ENCODE measurements around the gene COL2A1.

Gene COL2A1

DNA sequence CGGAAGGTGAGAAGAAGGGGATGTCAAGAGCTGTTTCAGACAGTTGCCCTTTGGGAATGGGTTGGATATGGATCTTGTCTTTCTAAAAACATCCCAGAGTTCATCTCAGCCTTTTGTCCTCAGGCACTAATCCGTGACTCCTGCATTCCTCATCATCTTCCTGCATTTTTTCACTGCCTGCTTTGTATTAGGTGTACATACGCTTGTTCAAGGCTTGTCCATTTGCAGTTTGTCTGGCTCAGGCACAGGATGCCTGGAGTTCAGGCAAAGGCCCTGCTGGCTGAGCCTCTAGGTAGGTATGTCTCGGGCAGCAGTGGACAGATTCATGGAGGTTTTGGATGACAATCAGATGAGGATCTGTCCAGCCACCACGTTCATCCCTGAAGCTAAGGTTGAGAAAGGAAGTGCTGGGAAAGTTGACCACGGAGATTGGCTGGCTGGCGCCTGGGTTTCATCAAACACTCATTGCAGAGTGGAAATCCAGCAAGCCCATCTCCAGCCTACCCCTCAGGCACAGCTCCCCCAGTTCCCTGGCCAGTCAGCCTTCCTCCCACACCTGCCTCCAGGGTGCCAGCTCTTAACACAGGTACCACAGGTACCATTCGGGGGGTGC is 53.3 kb downstream of the COL2A1 start (continued):
- TF ChIP-seq, protein P1, sequence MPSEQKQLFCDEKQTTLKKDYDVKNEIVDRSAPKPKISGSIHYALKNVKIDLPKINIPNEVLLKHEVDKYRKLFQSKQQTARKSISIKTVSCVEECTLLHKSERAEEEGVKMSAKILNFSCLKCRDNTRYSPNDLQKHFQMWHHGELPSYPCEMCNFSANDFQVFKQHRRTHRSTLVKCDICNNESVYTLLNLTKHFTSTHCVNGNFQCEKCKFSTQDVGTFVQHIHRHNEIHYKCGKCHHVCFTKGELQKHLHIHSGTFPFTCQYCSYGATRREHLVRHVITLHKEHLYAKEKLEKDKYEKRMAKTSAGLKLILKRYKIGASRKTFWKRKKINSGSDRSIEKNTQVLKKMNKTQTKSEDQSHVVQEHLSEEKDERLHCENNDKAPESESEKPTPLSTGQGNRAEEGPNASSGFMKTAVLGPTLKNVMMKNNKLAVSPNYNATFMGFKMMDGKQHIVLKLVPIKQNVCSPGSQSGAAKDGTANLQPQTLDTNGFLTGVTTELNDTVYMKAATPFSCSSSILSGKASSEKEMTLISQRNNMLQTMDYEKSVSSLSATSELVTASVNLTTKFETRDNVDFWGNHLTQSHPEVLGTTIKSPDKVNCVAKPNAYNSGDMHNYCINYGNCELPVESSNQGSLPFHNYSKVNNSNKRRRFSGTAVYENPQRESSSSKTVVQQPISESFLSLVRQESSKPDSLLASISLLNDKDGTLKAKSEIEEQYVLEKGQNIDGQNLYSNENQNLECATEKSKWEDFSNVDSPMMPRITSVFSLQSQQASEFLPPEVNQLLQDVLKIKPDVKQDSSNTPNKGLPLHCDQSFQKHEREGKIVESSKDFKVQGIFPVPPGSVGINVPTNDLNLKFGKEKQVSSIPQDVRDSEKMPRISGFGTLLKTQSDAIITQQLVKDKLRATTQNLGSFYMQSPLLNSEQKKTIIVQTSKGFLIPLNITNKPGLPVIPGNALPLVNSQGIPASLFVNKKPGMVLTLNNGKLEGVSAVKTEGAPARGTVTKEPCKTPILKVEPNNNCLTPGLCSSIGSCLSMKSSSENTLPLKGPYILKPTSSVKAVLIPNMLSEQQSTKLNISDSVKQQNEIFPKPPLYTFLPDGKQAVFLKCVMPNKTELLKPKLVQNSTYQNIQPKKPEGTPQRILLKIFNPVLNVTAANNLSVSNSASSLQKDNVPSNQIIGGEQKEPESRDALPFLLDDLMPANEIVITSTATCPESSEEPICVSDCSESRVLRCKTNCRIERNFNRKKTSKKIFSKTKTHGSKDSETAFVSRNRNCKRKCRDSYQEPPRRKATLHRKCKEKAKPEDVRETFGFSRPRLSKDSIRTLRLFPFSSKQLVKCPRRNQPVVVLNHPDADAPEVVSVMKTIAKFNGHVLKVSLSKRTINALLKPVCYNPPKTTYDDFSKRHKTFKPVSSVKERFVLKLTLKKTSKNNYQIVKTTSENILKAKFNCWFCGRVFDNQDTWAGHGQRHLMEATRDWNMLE (tag by site-specific recombination; conservative IDR thresholded peaks at IDR 0.05; ENCODE audit: low read depth) = no peak
- TF ChIP-seq HOXA7 (CRISPR knock-in tag; IDR thresholded peaks at IDR 0.05; ENCODE audit: borderline replicate concordance) (no peak), ZNF529 (tag by site-specific recombination; IDR thresholded peaks at IDR 0.05; ENCODE audit: insufficient replicate concordance) (no peak), REPIN1 (tag by site-specific recombination; IDR thresholded peaks at IDR 0.05; ENCODE audit: low read depth) (no peak), ZNF626 (tag by site-specific recombination; IDR thresholded peaks at IDR 0.05) (no peak), ZNF10 (tag by site-specific recombination; IDR thresholded peaks at IDR 0.05) (no peak), ZNF658 (tag by site-specific recombination; IDR thresholded peaks at IDR 0.05) (no peak), SCRT2 (tag by site-specific recombination; IDR thresholded peaks at IDR 0.05) (no peak), SCRT1 (tag by site-specific recombination; IDR thresholded peaks at IDR 0.05; ENCODE audit: borderline replicate concordance) (no peak)
- TF ChIP-seq, protein P2, sequence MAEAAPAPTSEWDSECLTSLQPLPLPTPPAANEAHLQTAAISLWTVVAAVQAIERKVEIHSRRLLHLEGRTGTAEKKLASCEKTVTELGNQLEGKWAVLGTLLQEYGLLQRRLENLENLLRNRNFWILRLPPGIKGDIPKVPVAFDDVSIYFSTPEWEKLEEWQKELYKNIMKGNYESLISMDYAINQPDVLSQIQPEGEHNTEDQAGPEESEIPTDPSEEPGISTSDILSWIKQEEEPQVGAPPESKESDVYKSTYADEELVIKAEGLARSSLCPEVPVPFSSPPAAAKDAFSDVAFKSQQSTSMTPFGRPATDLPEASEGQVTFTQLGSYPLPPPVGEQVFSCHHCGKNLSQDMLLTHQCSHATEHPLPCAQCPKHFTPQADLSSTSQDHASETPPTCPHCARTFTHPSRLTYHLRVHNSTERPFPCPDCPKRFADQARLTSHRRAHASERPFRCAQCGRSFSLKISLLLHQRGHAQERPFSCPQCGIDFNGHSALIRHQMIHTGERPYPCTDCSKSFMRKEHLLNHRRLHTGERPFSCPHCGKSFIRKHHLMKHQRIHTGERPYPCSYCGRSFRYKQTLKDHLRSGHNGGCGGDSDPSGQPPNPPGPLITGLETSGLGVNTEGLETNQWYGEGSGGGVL (tag by site-specific recombination; IDR thresholded peaks at IDR 0.05) = no peak

DNA sequence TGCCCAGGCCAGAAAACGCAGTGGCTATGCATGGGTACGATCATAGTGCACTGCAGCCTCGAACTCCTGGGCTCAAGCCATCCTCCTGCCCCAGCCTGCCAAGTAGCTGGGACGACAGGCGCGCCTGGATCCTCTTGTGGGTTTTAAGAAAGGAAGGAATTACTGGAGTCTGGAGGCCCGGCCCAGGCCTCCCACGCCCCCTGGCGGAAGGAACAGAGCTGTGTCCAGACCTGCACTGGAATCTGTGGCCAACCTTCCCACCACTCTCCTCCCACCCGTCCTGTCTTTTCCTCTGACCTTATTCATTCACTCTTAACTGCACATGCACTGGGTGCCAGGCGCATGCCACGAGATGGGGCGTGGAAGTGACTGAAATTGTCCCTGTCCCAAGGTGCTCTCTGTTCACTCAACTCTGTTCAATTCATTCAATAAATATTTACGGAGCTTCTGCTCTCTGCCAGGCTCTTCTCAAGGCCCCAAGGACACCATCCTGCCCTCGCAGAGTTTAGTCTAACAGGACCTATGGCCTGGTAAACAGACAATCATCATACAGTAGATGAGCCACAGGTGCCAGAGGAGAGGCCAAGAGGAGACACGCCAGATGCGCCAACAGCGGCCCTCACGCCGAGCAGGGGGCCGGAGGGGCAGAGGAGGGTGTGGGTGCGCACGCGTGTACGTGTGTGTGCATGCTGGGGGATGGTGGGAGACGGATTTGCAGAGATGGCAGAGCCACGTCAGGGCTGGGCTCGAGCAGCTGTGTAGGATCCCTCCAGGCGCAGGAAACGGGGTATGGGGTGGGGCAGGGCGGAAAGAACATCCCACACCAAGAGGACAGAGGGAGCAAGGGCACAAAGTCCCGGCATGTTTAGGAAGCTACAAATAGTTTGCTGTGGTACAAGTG is 54.6 kb downstream of the COL2A1 start:
- no peak overlapping the region for H3K27ac ChIP-seq (ENCODE audit: extremely low read depth, low read depth, low read length)
- H3K9me3 ChIP-seq (ENCODE audit: control insufficient read depth, insufficient read depth, low read depth, low read length) = no peaks in the 10 kb centered on the region
- no peaks in the 10 kb centered on the region for H3K36me3 ChIP-seq (ENCODE audit: control insufficient read depth in 2 of 2, insufficient read depth in 1 of 2, low read length in 2 of 2)
- no peaks in the 10 kb centered on the region; the same call in 1 of the 2 replicates for H3K4me1 ChIP-seq (ENCODE audit: control insufficient read depth, insufficient read depth, low read length)
- H3K4me3 ChIP-seq (ENCODE audit: low read depth, low read length) = no peak overlapping the region
- ChIA-PET CTCF (interaction anchor here (0.6 to 6.9 kb wide), 36 partner anchors 9 to 1462 kb away, joined by 3 to 45 read pairs (median 4); partner anchors contain the start of genes TMEM106C and VDR), POLR2A (interaction anchor here (0.6 to 1.1 kb wide), 4 partner anchors 44 to 117 kb away, joined by 4 to 9 read pairs (median 4); partner anchors contain the start of gene VDR)
- TF ChIP-seq ZNF335 (tag by site-specific recombination; conservative IDR thresholded peaks at IDR 0.05) (peak; percentile 40; the same call in 1 of the 2 replicates), SP7 (tag by site-specific recombination; IDR thresholded peaks at IDR 0.05) (peak; percentile 36), ELK4 (IDR thresholded peaks at IDR 0.05; ENCODE audit: borderline replicate concordance, low read depth, low read length) (no peak), ZFHX2 (tag by site-specific recombination; conservative IDR thresholded peaks at IDR 0.05) (peak; percentile 83), ZSCAN18 (tag by site-specific recombination; IDR thresholded peaks at IDR 0.05) (no peak), ZNF223 (tag by site-specific recombination; IDR thresholded peaks at IDR 0.05) (peak; percentile 94), CTCF (tag by site-specific recombination; IDR thresholded peaks at IDR 0.05) (peak; percentile 87), BCL6B (tag by site-specific recombination; IDR thresholded peaks at IDR 0.05) (no peak), ZNF837 (tag by site-specific recombination; IDR thresholded peaks at IDR 0.05) (no peak)
- TF ChIP-seq, protein P3, sequence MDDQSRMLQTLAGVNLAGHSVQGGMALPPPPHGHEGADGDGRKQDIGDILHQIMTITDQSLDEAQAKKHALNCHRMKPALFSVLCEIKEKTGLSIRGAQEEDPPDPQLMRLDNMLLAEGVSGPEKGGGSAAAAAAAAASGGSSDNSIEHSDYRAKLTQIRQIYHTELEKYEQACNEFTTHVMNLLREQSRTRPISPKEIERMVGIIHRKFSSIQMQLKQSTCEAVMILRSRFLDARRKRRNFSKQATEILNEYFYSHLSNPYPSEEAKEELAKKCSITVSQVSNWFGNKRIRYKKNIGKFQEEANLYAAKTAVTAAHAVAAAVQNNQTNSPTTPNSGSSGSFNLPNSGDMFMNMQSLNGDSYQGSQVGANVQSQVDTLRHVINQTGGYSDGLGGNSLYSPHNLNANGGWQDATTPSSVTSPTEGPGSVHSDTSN (CRISPR knock-in tag; IDR thresholded peaks at IDR 0.05) = no peak

Measured in HEK293 (cell line).